Astrocyte of the spinal cord (primary cell): ENCODE measurements around the gene NCAM2.

Experiments used
- DNase-seq: peaks from one replicate; pipeline ENCODE4 v3.0.0; 2011; ENCODE audit warnings: low read depth, low spot score
- H3K4me3 ChIP-seq: 2 replicates; pipeline ENCODE4 v1.5.1; 2011; ENCODE audit warnings: low read depth, mild to moderate bottlenecking, low read length, moderate library complexity
- CTCF ChIP-seq: IDR thresholded peaks from 2 replicates; pipeline ENCODE4 v1.5.1; 2012; ENCODE audit warnings: low read depth, mild to moderate bottlenecking, low read length, inconsistent platforms
- in situ Hi-C: cut with HindIII; loops from 2 replicates; pipeline ENCODE4 v1.10.0; 2017; ENCODE audit warnings: low sequenced_read_pairs

NCAM2 gene

GRCh38 chr21:21279193-21279901, 281.1 kb downstream of the NCAM2 start:
- in situ Hi-C loops, result no loop called here
- no peak for TF ChIP-seq CTCF
- no peak overlapping the region for H3K4me3 ChIP-seq
- no peak for DNase-seq

- H3K4me3 ChIP-seq, result no peak overlapping the region
- no peak for DNase-seq
- in situ Hi-C loops, result no loop called here
- TF ChIP-seq CTCF, result no peak
These were observed 285.6 kb downstream of the NCAM2 start for GRCh38 chr21:21283810-21284209.

DNA sequence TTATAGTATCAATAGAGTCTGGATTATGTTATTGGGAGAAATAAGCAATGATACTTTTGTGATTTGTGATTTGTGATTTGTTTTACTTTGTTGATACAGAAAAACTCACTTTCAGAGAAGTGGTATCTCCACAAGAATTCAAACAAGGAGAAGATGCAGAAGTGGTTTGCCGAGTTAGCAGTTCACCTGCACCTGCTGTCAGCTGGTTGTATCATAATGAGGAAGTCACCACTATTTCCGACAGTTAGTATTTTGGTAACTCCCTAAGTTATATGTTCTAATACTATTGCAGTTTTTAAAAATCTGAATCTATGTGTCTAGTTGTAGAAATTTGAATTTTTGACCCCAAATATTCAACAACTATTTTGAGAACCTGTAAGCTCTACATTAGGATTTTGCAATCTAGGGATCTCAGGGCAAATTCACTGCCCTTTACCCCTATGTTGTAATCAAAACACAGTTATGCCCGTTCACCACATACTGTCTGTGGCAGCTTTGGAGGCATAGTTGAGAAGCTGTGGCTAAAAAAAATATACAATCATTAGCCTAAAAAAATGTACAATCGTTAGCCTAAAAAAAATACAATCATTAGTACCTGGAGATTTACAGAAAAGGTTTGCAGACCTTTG, 288.1 kb downstream of the NCAM2 start:
- in situ Hi-C loops, result no loop called here
- H3K4me3 ChIP-seq, result no peak overlapping the region
- TF ChIP-seq CTCF, result no peak
- DNase-seq, result no peak

- H3K4me3 ChIP-seq, result no peak overlapping the region
- no peak for DNase-seq
- in situ Hi-C loops, result no loop called here
- no peak for TF ChIP-seq CTCF
These were observed 292.5 kb downstream of the NCAM2 start for GRCh38 chr21:21290751-21291150.

DNA sequence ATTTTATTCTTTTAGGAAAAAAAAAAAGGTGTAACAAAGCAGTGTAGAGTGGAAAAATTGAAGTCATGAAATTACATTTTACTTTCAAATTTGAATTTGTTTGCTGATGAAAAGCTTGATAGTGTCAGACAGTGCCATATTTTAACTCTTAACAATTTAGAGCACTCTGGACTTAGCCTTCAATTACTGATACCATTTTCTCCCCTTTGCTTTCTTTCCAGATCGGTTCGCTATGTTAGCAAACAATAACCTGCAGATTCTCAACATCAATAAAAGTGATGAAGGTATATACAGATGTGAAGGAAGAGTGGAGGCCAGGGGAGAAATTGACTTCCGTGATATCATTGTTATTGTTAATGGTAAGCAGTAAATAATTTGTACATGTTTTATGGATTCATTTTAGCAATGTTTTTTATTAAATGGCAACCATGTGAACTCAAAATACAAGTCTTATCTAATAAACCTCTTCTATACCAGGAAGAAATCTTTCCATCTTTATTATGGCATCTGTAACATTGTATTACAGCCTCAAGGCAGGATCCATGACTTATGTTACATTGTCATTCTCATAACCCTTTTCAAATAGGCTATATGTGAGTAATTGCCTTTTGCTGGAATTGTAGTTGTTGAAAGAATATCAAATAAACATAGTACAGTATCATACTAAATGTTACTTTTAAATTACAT, 293.8 kb downstream of the NCAM2 start:
- in situ Hi-C loops, result no loop called here
- TF ChIP-seq CTCF, result no peak
- no peak for DNase-seq
- H3K4me3 ChIP-seq, result no peak overlapping the region

DNA sequence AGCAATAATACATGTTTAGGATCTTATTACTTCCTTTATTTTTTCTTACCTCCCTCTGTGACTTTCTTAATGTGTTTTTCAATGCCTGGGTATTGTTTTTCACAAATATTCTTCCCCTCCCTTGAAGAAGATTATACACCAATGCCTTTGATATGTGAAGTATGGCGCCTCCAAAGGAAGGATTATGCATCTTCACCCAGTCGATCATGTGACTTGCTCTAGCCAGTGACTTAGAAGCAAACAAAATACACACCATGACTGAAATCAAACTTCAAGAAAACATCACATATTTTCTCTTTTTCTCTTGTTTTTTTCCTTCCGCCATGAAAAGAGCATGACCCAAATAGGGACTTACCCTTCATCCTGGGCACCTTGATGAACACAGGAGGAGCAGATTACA, 297.1 kb downstream of the NCAM2 start:
- no peak overlapping the region for H3K4me3 ChIP-seq
- TF ChIP-seq CTCF, result no peak
- in situ Hi-C loops, result no loop called here
- no peak for DNase-seq
